NK-92 (cell line): ENCODE data around the gene EZH1.
A peak's percentile ranks its signal among the peaks of the same experiment; 100 is the strongest.

ENCODE experiments used
- DNase-seq: peaks from one replicate; lab custom pipeline; 2025; ENCODE audit not compliant: unreplicated experiment; lab: John Stamatoyannopoulos, UW

The EZH1 gene

GRCh38 chr17:42684929-42685556 lies 59.8 kb downstream of the EZH1 start:
- no peak for DNase-seq

- DNase-seq, result no peak
These were observed 61.3 kb downstream of the EZH1 start for GRCh38 chr17:42683407-42684034.

- no peak for DNase-seq
These were observed 62.0 kb downstream of the EZH1 start for GRCh38 chr17:42682722-42683403.

- DNase-seq, result no peak
These were observed 62.7 kb downstream of the EZH1 start, which contains the start of gene CNTNAP1 for GRCh38 chr17:42681976-42682721. TSS of gene CNTNAP1 (plus strand) at chr17:42682531. CDS start at chr17:42682830, 299 bp downstream.

- DNase-seq, result no peak
These were observed 64.5 kb downstream of the EZH1 start for GRCh38 chr17:42680331-42680808.

- DNase-seq, result no peak
These were observed 65.1 kb downstream of the EZH1 start for GRCh38 chr17:42679492-42680330.

GRCh38 chr17:42678951-42679491 lies 65.8 kb downstream of the EZH1 start:
- DNase-seq, result no peak

GRCh38 chr17:42677921-42678781 lies 66.7 kb downstream of the EZH1 start:
- no peak for DNase-seq

GRCh38 chr17:42677012-42677857 lies 67.6 kb downstream of the EZH1 start:
- DNase-seq, result peak; percentile 85

- DNase-seq, result no peak
These were observed 68.3 kb downstream of the EZH1 start, which contains the start of gene PLEKHH3 for GRCh38 chr17:42676424-42677011. TSS of gene PLEKHH3 (minus strand) at chr17:42676994. CDS start at chr17:42676563, 431 bp downstream.

- DNase-seq, result no peak
These were observed 68.8 kb downstream of the EZH1 start for GRCh38 chr17:42675965-42676423.

GRCh38 chr17:42675348-42675964 lies 69.4 kb downstream of the EZH1 start:
- DNase-seq, result no peak

- no peak for DNase-seq
These were observed 70.0 kb downstream of the EZH1 start for GRCh38 chr17:42674755-42675347.

- DNase-seq, result no peak
These were observed 70.7 kb downstream of the EZH1 start for GRCh38 chr17:42673885-42674754.

- no peak for DNase-seq
These were observed 71.5 kb downstream of the EZH1 start for GRCh38 chr17:42673266-42673884.
